ENCODE results near the gene OR1J2.
"Not testable (repeated sequence)": the region's sequence is repeated elsewhere in the genome, so short reads cannot be mapped to it uniquely, and the experiment has no call there.

The OR1J2 gene, protein sequence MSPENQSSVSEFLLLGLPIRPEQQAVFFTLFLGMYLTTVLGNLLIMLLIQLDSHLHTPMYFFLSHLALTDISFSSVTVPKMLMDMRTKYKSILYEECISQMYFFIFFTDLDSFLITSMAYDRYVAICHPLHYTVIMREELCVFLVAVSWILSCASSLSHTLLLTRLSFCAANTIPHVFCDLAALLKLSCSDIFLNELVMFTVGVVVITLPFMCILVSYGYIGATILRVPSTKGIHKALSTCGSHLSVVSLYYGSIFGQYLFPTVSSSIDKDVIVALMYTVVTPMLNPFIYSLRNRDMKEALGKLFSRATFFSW

DNA sequence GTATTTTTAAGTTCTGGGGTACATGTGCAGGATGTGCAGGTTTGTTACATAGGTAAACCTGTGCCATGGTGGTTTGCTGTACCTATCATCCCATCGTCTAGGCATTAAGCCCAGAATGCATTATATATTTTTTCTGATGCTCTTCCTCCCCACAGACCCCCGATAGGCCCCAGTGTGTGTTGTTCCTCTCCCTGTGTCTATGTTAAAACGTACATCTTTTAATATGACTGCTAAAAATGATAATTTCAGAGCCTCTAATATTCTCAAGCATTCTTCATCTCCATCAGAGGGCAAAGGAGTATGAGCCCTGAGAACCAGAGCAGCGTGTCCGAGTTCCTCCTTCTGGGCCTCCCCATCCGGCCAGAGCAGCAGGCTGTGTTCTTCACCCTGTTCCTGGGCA, at the start of gene OR1J2:
TSS of gene OR1J2 (plus strand) at position 301 of the 400 bp plus-strand sequence. CDS start at position 301, 0 bp downstream.
- DNase-seq (ENCODE audit: low read depth), result no peak
- H3K4me3 ChIP-seq (ENCODE audit: low read depth, low read length), result no peak within 1 kb of the TSS

DNA sequence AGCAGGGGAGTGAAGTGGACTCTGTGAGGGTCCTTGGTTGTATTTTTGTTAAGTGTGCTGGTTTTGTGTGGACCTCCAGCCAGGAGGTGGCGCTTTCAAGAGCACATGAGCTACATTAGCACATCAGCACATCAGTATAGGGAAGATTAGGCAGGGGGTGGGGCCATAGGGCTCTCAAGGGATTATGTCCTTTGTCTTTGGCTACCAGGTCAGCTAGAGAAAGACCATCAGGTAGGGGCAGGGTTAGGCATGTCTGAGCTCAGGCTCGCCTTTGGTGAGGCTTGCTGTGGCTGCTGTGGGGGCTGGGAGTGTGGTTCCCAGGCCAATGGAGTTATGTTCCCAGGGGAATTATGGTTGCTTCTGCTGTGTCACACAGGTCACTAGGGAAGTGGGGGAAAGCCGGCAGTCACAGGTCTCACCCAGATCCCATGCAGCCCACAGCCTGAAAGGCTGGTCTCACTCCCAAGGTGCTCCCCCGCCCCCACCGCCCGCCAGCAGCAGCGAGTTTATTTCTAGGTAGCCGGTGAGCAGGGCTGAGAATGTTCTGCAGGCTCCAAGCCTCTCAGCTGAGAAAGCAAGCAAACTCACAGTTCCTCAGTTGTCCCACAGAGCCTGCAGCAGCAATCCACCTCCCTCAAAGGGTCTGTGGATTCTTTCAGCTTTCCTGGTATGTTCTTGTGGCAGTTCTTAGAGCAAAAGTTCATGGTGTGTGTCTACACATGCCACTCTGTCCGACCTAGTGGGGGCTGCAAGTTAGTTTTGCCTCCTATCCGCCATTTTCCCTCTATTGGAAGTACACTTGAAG, 46.6 kb upstream of the OR1J2 start:
- peak overlapping the region; percentile 44 for H3K4me3 ChIP-seq (ENCODE audit: low read depth, low read length)
- no peak for DNase-seq (ENCODE audit: low read depth)

GRCh38 chr9:122464633-122465567, 45.7 kb upstream of the OR1J2 start:
- peak overlapping the region; percentile 44 for H3K4me3 ChIP-seq (ENCODE audit: low read depth, low read length)
- peak; percentile 48 for DNase-seq (ENCODE audit: low read depth)

- H3K4me3 ChIP-seq (ENCODE audit: low read depth, low read length), result no peak overlapping the region
- no peak for DNase-seq (ENCODE audit: low read depth)
These were observed 44.1 kb upstream of the OR1J2 start for GRCh38 chr9:122466456-122466855.

- H3K4me3 ChIP-seq (ENCODE audit: low read depth, low read length), result no peak overlapping the region
- no peak for DNase-seq (ENCODE audit: low read depth)
These were observed 41.9 kb upstream of the OR1J2 start for GRCh38 chr9:122468735-122469134.

GRCh38 chr9:122474561-122474960, 36.0 kb upstream of the OR1J2 start:
- DNase-seq (ENCODE audit: low read depth), result no peak
- H3K4me3 ChIP-seq (ENCODE audit: low read depth, low read length), result no peak overlapping the region

- H3K4me3 ChIP-seq (ENCODE audit: low read depth, low read length), result no peak overlapping the region
- DNase-seq (ENCODE audit: low read depth), result no peak
These were observed 34.9 kb upstream of the OR1J2 start for GRCh38 chr9:122475717-122476116.

- DNase-seq (ENCODE audit: low read depth), result no peak
- no peak overlapping the region for H3K4me3 ChIP-seq (ENCODE audit: low read depth, low read length)
These were observed 33.3 kb upstream of the OR1J2 start for GRCh38 chr9:122477346-122477745.

- DNase-seq (ENCODE audit: low read depth), result no peak
- no peak within 1 kb of the TSS for H3K4me3 ChIP-seq (ENCODE audit: low read depth, low read length)
These were observed 32.8 kb upstream of the OR1J2 start, which contains the start of gene OR1J1 for GRCh38 chr9:122477826-122478225. OR1J1 (minus strand) TSS chr9:122477926; CDS start chr9:122477926, 0 bp downstream.

DNA sequence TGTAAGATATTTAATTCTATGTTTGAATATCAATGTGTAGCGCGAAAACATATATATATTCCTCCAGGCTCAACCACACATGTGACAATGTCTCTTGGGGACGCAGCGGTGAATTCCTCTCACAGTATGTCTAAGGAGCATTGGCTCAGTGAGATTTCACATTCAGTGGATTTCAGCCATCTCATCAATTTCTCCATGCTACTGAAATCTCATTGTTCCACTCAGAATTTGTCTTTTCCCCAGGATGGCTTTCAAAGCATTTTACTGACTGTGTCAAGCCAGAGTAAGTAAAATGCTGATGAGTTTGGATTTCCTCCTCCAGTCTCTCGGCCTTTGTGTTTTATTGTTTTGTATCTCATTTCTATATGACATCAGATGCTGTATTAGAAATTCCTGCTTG, 31.5 kb upstream of the OR1J2 start:
- no peak overlapping the region for H3K4me3 ChIP-seq (ENCODE audit: low read depth, low read length)
- no peak for DNase-seq (ENCODE audit: low read depth)

- no peak overlapping the region for H3K4me3 ChIP-seq (ENCODE audit: low read depth, low read length)
- DNase-seq (ENCODE audit: low read depth), result no peak
These were observed 11.7 kb upstream of the OR1J2 start for GRCh38 chr9:122498883-122499288.

- H3K4me3 ChIP-seq (ENCODE audit: low read depth, low read length), result no peak overlapping the region
- no peak for DNase-seq (ENCODE audit: low read depth)
These were observed 3.6 kb upstream of the OR1J2 start for GRCh38 chr9:122506964-122507363.

DNA sequence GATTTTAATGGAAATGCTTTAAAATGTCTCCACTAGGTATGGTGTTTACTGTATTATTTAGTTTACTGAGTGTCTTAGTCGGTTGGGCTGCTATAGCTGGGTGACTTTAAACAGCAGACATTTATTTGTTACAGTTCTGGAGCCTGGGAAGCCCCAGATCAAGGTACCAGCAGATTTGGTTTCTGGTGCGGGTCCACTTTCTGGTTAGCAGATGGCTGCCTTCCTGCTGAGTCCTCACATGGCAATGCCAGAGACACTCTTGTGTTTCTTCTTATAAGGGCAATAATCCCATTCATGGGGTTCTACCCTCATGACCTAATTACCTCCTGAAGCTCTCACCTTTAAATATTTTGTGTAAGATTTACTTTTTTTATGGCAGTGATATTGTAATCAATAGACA, 7.6 kb downstream of the OR1J2 start:
- DNase-seq (ENCODE audit: low read depth), result no peak
- no peak overlapping the region for H3K4me3 ChIP-seq (ENCODE audit: low read depth, low read length)

GRCh38 chr9:122518841-122519240, 8.2 kb downstream of the OR1J2 start, which contains the start of gene OR1J4:
OR1J4 (plus strand) TSS chr9:122519141; CDS start chr9:122519141, 0 bp downstream.
- H3K4me3 ChIP-seq (ENCODE audit: low read depth, low read length), result no peak within 1 kb of the TSS
- no peak for DNase-seq (ENCODE audit: low read depth)

DNA sequence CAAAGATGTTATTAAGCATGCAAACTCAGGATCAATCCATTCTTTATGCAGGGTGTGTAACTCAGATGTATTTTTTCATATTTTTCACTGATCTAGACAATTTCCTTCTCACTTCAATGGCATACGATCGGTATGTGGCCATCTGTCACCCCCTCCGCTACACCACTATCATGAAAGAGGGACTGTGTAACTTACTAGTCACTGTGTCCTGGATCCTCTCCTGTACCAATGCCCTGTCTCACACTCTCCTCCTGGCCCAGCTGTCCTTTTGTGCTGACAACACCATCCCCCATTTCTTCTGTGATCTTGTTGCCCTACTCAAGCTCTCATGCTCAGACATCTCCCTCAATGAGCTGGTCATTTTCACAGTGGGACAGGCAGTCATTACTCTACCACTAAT, 8.8 kb downstream of the OR1J2 start:
- no peak overlapping the region for H3K4me3 ChIP-seq (ENCODE audit: low read depth, low read length)
- no peak for DNase-seq (ENCODE audit: low read depth)

GRCh38 chr9:122526602-122527001, 16.0 kb downstream of the OR1J2 start:
- H3K4me3 ChIP-seq (ENCODE audit: low read depth, low read length), result no peak overlapping the region
- DNase-seq (ENCODE audit: low read depth), result no peak

- no peak for DNase-seq (ENCODE audit: low read depth)
- H3K4me3 ChIP-seq (ENCODE audit: low read depth, low read length), result no peak within 1 kb of the TSS
These were observed 16.6 kb downstream of the OR1J2 start, which contains the start of gene OR1N1 for GRCh38 chr9:122527193-122527592. OR1N1 (minus strand) TSS chr9:122527293; CDS start chr9:122527293, 0 bp downstream.

GRCh38 chr9:122531157-122531556, 20.6 kb downstream of the OR1J2 start:
- DNase-seq (ENCODE audit: low read depth), result not testable (repeated sequence)

DNA sequence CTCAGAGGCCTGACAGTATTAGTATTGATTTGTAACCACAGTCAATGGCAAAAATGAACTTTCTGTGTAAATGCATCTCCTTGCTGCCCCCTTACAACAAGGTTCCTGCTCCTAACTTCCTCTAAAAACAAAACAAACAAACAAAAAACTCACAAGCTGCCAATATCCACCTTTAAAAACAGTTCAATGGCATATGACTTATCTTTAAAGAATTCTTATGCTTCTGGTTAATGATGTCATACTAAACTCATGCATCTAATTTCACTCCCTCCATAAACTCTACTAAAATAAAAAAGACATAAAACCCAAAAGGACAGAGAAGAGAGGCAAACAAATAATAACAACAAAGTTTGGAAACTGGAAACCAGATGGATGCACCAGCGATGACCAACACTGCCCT, 25.5 kb downstream of the OR1J2 start:
- H3K4me3 ChIP-seq (ENCODE audit: low read depth, low read length), result no peak overlapping the region
- no peak for DNase-seq (ENCODE audit: low read depth)

More at GRCh38 chr9:122531157-122531556, 20.6 kb downstream of the OR1J2 start:
- H3K4me3 ChIP-seq (ENCODE audit: low read depth, low read length), result not testable (repeated sequence)

Measured in skeletal muscle cell (primary cell).